NB4 (cell line): ENCODE data around the gene RHEBL1.

ENCODE experiments used
- CTCF ChIP-seq: IDR thresholded peaks from one replicate; pipeline ENCODE4 v1.5.1; 2012; ENCODE audit warnings: low read depth, low read length
- MAX ChIP-seq: IDR thresholded peaks from 2 replicates; pipeline ENCODE4 v1.6.1; 2011; ENCODE audit warnings: low read depth, low read length
- MYC ChIP-seq: IDR thresholded peaks from 2 replicates; pipeline ENCODE4 v1.6.1; 2011; ENCODE audit warnings: low read depth, low read length
- POLR2A ChIP-seq: IDR thresholded peaks from 2 replicates; pipeline ENCODE4 v1.6.1; 2011; ENCODE audit warnings: mild to moderate bottlenecking; ENCODE audit not compliant: insufficient read length; ENCODE audit errors: extremely low read depth

GRCh38 chr12:49049566-49050224 lies 20.1 kb downstream of the RHEBL1 start:
- TF ChIP-seq CTCF: no peak
- no peak for TF ChIP-seq POLR2A
- no peak for TF ChIP-seq MYC
- TF ChIP-seq MAX: no peak
